Measurements from ENCODE around the gene CPHXL2.

The CPHXL2 gene

GRCh38 chr16:75676909-75677308 lies at the start of gene CPHXL2:
Gene CPHXL2 (minus strand): TSS chr16:75677009. CDS start chr16:75676999, 10 bp downstream.
- DNase-seq, result no peak

GRCh38 chr16:75726390-75726789 lies 49.6 kb upstream of the CPHXL2 start, which contains the start of gene CPHXL:
Gene CPHXL (minus strand): TSS chr16:75726490. CDS start chr16:75726442, 48 bp downstream.
- no peak for DNase-seq

GRCh38 chr16:75718452-75718851 lies 41.6 kb upstream of the CPHXL2 start:
- no peak for DNase-seq

GRCh38 chr16:75714661-75715060 lies 37.9 kb upstream of the CPHXL2 start:
- DNase-seq, result no peak

- DNase-seq, result no peak
These were observed 33.5 kb upstream of the CPHXL2 start for GRCh38 chr16:75710344-75710743.

GRCh38 chr16:75703306-75703705 lies 26.5 kb upstream of the CPHXL2 start:
- peak; percentile 17 for DNase-seq

GRCh38 chr16:75702242-75702641 lies 25.4 kb upstream of the CPHXL2 start:
- no peak for DNase-seq

- no peak for DNase-seq
These were observed 24.6 kb upstream of the CPHXL2 start, which contains the start of gene DUXB for GRCh38 chr16:75701361-75701760. Gene DUXB (minus strand): TSS chr16:75701461. CDS start chr16:75701418, 43 bp downstream.

GRCh38 chr16:75697571-75697970 lies 20.8 kb upstream of the CPHXL2 start:
- no peak for DNase-seq

GRCh38 chr16:75695708-75696107 lies 18.9 kb upstream of the CPHXL2 start:
- DNase-seq, result no peak

- DNase-seq, result no peak
These were observed 10.6 kb upstream of the CPHXL2 start for GRCh38 chr16:75687361-75687760.

GRCh38 chr16:75682308-75682707 lies 5.5 kb upstream of the CPHXL2 start:
- no peak for DNase-seq

GRCh38 chr16:75679366-75679765 lies 2.6 kb upstream of the CPHXL2 start:
- DNase-seq, result no peak

GRCh38 chr16:75667503-75667902 lies 9.3 kb downstream of the CPHXL2 start:
- DNase-seq, result no peak

- DNase-seq, result no peak
These were observed 16.0 kb downstream of the CPHXL2 start for GRCh38 chr16:75660726-75661302.

- DNase-seq, result no peak
These were observed 16.5 kb downstream of the CPHXL2 start for GRCh38 chr16:75660321-75660720.

- no peak for DNase-seq
These were observed 18.6 kb downstream of the CPHXL2 start for GRCh38 chr16:75658175-75658574.

- DNase-seq, result peak; percentile 77
These were observed 22.9 kb downstream of the CPHXL2 start for GRCh38 chr16:75653922-75654321.

GRCh38 chr16:75648265-75649076 lies 28.3 kb downstream of the CPHXL2 start:
- DNase-seq, result peak; percentile 71

- DNase-seq, result peak; percentile 93
These were observed 29.1 kb downstream of the CPHXL2 start, which contains the start of the genes KARS1 and TERF2IP for GRCh38 chr16:75647492-75648264. Gene KARS1 (minus strand): TSS chr16:75647665. CDS start chr16:75647639, 26 bp downstream. Gene TERF2IP (plus strand): TSS chr16:75647773. CDS start chr16:75647883, 110 bp downstream.

GRCh38 chr16:75647112-75647491 lies 29.7 kb downstream of the CPHXL2 start:
- DNase-seq, result no peak

GRCh38 chr16:75644240-75645012 lies 32.4 kb downstream of the CPHXL2 start:
- DNase-seq, result no peak
